NK-92 (cell line): ENCODE measurements around the gene DDHD1.
"Not testable (repeated sequence)": the region's sequence is repeated elsewhere in the genome, so short reads cannot be mapped to it uniquely, and the experiment has no call there.

Source experiments
- DNase-seq: peaks from one replicate; lab custom pipeline; 2025; ENCODE audit not compliant: unreplicated experiment; lab: John Stamatoyannopoulos, UW

Gene DDHD1

GRCh38 chr14:53109105-53110041 is 43.8 kb downstream of the DDHD1 start:
- DNase-seq: no peak

GRCh38 chr14:53108292-53109104 is 44.6 kb downstream of the DDHD1 start:
- no peak for DNase-seq

GRCh38 chr14:53106768-53107167 is 46.4 kb downstream of the DDHD1 start:
- DNase-seq: no peak

- no peak for DNase-seq
Observed at GRCh38 chr14:53103636-53104340, 49.3 kb downstream of the DDHD1 start.

DNA sequence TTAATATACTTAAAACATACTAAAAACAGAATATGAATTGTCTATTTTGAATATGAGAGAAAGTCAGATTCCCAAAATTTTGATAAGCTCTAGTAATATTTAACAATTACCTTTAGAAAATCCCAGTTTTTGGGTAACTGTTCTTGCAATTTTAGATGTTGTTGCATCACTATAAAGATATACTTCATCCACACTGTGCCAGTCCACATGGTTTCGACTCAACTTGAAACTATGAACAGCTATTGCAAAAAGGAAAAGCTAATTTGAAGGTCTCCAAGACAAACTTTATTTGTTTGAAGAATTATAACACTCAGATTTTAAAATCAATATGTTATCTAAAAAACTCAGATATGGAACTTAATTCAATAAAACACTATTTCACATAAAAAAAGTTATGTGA is 59.9 kb downstream of the DDHD1 start:
- DNase-seq: no peak

DNA sequence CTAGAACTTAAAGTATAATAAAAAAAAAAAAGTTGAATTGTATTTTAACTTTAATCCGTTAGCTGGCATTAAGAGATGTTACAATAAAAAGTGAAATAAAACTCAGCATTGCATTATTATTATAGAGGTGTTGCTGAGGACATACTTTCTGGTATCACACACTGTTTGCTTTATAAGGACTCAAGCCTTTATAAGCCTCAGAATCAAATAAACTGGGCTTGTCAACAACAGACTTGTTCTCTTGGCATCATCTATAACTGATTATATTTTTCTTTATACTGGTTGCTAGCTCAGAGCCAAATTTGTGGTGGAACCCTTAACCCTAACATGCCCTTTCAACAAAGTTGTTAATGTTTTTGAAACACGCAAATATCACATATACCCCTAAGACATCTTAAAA is 62.3 kb downstream of the DDHD1 start:
- DNase-seq: no peak

- DNase-seq: not testable (repeated sequence)
Observed at GRCh38 chr14:53084954-53085353, 68.2 kb downstream of the DDHD1 start.

DNA sequence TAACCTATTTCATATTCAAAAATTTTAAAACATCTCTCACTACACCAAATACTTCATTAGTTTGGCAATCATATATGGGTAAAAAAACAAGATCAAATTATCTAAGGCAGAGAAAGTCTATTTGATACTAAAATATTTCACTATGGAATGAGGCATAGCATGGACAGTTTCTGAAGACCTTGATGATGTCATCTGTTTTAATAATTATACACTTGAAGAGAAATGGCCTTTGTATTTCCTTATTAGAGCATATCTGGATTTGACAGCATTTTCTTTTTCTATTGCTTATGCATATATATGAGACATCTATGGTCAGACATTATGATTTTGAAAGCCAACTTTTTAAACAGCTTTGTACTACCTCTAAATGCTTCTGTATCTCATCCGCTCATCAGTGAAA is 88.6 kb downstream of the DDHD1 start:
- DNase-seq: no peak

DNA sequence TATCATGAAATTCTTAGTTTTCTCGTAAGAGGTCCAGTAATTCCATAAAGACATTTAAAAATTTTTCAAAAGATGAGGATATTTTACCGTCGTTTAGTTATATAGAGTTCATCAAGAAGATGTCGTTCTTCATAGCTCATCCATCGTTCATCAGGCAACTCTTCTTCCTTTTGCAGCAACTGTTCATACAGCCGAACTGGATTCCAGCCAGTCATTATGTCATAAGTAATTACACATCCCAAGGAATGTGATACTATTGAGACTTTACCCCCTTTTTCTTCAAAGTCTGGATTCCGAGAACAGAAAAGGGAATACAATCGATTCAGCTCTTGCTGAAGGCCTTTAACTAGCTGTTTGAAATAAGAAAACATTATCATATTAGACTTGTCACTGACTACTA is 90.3 kb downstream of the DDHD1 start:
- no peak for DNase-seq

- DNase-seq: no peak
Observed at GRCh38 chr14:53060046-53060445, 93.1 kb downstream of the DDHD1 start.

DNA sequence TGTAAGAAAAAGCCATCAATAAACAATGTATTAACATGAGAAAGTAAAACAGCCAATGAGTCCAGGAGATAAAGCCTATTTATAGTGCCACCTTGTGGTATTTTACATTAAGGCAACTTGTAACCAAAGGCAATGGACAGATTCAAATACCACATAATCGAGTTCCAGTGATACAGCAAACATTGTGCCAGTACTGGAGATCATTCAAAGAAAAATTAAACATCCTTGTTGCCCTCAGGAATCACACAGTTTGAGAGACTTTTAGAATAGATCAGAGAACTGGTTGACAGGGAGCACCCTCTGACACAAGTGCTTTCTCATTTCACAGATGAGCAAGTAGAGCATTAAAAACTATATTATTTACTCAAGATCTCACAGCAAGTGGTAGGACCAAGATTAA is 98.1 kb downstream of the DDHD1 start:
- no peak for DNase-seq

DNA sequence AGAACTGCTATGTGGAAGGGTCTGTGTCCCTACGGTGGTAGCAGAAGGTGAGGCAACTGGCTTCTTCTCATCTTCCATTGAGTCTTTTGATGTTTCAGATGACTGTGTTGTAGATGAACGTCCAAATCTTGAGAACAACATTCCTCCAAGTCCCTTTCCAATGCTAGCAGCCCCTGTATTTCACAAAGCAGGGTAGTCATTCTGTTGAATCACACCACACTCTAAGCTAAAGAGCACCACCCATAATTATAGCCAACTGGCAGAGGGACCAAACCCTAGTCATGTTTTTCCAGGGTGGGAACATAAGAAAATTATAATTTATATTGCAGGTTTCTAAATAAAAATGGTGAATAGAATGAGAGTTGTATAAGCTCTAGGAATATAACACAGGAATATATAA is 98.7 kb downstream of the DDHD1 start:
- no peak for DNase-seq

DNA sequence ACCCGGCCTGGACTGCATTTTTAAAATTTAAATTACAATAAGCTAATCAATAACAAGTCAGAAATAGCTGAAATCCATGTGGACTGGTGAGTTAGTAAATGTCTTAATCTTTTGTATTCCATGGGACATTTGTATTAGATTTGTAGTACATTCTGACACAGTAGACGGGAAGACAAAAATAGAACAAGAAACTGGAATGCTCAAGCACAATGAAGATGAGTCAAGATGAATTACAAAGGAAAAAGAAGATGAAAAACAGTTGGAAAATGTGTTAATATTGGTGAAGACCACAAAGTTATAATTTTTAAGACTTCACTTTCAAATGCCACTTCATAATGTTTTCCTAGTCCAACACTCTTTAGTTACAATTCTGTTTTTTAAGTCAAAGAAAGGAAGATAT is 104.5 kb downstream of the DDHD1 start:
- no peak for DNase-seq

DNA sequence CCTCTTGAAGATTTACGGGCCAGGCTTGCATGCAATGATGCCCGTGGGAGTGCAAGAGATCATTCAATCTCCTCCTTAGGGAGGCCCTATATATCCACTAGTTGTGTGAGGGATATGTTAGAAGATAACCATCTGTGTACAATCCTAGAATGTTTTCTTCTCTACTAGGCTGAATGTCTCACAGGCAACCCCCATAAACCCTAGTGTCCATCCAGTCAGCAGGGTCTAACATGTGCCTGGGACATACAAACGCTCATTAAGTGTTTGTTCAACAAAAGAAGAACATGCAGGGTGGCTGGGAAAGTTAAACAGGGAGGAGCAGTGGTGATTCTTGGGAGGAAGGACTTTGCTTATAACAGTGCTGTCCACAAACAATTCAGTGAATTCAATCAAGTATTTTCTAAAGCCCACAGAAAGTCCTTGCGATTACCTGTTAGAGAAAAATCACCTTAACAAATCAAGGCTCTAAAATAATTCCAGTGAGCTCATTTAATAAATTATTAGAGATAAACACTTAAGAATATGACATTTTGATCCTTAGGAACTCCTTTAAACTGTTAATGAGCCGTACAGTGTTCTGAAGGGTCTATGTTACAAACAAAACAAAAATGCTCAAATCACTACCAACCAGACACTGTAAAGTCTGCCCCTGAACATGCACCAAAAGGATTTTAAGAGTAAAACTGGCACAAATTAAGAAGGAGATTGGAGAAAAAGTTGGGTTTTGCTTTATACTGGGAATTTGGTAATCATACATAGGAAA is 105.6 kb downstream of the DDHD1 start:
- DNase-seq: no peak

GRCh38 chr14:53044486-53044885 is 108.6 kb downstream of the DDHD1 start:
- DNase-seq: no peak

DNA sequence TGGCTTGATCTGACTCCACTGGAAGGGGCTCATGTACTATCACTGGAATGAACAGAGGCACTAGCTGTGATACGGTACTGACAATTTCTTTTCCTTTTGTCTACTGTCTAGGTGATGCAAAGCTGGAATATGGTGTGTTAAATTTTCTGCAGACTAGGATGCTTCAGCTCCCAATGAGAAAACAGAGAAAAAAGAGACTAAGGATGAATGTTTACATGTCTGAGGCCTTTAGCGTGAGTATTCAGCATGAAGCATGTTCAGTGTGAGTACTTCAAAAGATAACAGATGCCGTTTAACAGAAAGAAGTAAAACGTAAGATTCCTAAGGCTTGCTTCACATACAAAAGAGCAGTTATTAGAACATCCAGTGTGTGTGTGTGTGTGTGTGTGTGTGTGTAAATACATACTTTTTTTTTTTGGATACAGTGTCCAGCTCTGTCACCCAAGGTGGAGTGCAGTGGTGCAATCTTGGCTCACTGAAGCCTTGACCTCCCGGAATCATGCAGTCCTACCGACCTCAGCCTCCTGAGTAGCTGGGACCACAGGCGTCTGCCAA is 110.0 kb downstream of the DDHD1 start:
- DNase-seq: no peak

DNA sequence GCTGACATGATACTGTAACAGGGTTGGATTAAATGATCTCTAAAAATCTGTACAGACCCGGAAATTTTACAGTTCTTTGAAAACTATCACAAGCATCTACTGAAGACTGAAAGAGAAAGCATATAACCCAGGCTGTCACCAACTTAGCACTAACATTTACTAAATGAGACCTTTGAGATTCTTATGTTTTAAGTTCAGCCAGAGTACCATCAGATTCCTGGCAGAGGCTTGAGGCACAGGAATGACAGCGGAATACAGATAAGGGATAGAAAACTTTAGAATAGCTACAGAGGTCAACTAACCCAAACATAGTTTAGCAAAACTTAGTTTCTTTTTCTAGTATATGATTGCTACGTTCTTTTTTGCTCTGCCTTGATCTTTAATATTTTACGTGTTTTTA is 110.6 kb downstream of the DDHD1 start:
- no peak for DNase-seq

DNA sequence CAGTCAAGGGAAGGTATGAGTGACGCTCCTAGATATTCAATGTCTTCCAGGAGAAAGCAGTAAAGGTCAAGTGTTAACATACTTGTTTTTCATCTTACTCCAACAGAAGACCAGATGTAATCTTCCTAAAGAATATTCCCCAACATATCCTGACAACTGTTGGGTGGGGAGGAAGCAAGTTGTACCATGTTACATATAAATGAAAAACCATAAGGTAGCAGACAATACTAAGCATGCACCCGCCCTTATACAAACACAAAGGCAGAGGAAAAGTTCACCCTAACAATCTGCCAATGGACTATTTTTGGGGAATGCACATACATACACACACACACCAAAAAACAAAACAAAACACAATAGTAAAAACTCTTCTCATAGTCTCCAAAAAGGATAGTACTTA is 112.1 kb downstream of the DDHD1 start:
- DNase-seq: no peak

DNA sequence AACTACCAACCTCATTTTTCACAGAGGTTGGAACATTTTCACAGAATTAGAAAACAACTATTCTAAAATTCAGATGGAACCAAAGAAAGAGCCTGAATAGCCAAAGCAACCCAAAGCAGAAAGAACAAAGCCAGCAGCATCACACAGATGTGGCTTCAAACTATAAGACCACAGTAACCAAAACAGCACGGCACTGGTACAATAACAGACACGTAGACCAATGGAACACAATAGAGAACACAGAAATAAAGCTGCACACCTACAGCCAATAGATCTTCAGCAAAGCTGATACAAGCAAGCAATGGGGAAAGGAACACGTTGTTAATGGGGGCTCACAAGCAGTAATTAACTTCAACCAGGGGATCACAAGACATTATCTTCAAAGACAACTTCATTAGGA is 114.5 kb downstream of the DDHD1 start:
- no peak for DNase-seq

GRCh38 chr14:53037016-53037415 is 116.1 kb downstream of the DDHD1 start:
- DNase-seq: no peak
